ENCODE data around the gene DDX55. TPM values are rescaled to one million over a fixed set of nuclear protein-coding genes. Genes with fewer than 3 reads are reported as not detected.

DDX55 gene
- total and polyA plus RNA-seq, 2 of the 4 experiments (the other 2 are of a cell fraction), result 13.3 to 18.7 TPM

- no peaks in the 10 kb centered on the region for H3K9me1 ChIP-seq (ENCODE audit: insufficient read depth, low read length)
- H4K20me1 ChIP-seq (ENCODE audit: insufficient read depth, low read length), result no peaks in the 10 kb centered on the region
- no peak overlapping the region for H2BK20ac ChIP-seq (ENCODE audit: low read depth, low read length)
- no peak overlapping the region for H3K4me2 ChIP-seq (ENCODE audit: low read depth, low read length)
- no CpG with 5 or more reads among the region's 3 CpGs for WGBS, 2 experiments (ENCODE audit: extremely low coverage in 2 of 2, insufficient read length in 1 of 2)
- intact Hi-C loops (cut with micrococcal nuclease) (no loop called here), in situ Hi-C loops (cut with MboI; ENCODE audit: low sequenced_read_pairs) (no loop called here), dilution Hi-C loops (cut with HindIII; ENCODE audit: low sequenced_read_pairs, unreplicated experiment) (no loop called here)
- H3K14ac ChIP-seq (replicated peaks; ENCODE audit: low read depth, low read length), result no peak overlapping the region
- TF ChIP-seq CEBPB (IDR thresholded peaks at IDR 0.05; ENCODE audit: low read depth, low read length) (no peak), RFX5 (IDR thresholded peaks at IDR 0.05; ENCODE audit: low read depth, low read length) (no peak), SMC3 (IDR thresholded peaks at IDR 0.05; ENCODE audit: low read depth, low read length) (no peak), MAZ (IDR thresholded peaks at IDR 0.05; ENCODE audit: borderline replicate concordance, low read depth, low read length) (no peak), BHLHE40 (IDR thresholded peaks at IDR 0.05; ENCODE audit: low read depth, low read length) (no peak), RCOR1 (IDR thresholded peaks at IDR 0.05; ENCODE audit: insufficient replicate concordance, low read length) (no peak), USF2 (IDR thresholded peaks at IDR 0.05; ENCODE audit: low read depth, low read length) (no peak), MAFK (IDR thresholded peaks at IDR 0.05; ENCODE audit: low read depth, low read length) (no peak), CHD1 (IDR thresholded peaks at IDR 0.05; ENCODE audit: low read depth, low read length) (no peak), FOS (IDR thresholded peaks at IDR 0.05; ENCODE audit: low read depth, low read length) (no peak), POLR2A (IDR thresholded peaks at IDR 0.05; ENCODE audit: low read depth, low read length) (no peak), NFE2L2 (IDR thresholded peaks at IDR 0.05; ENCODE audit: low read depth, low read length) (no peak), MXI1 (IDR thresholded peaks at IDR 0.05; ENCODE audit: borderline replicate concordance, low read depth, low read length) (no peak), ELK1 (IDR thresholded peaks at IDR 0.05; ENCODE audit: borderline replicate concordance, low read depth, low read length) (no peak), RAD21 (IDR thresholded peaks at IDR 0.05; ENCODE audit: low read length) (no peak)
- TF ChIP-seq, protein P1, sequence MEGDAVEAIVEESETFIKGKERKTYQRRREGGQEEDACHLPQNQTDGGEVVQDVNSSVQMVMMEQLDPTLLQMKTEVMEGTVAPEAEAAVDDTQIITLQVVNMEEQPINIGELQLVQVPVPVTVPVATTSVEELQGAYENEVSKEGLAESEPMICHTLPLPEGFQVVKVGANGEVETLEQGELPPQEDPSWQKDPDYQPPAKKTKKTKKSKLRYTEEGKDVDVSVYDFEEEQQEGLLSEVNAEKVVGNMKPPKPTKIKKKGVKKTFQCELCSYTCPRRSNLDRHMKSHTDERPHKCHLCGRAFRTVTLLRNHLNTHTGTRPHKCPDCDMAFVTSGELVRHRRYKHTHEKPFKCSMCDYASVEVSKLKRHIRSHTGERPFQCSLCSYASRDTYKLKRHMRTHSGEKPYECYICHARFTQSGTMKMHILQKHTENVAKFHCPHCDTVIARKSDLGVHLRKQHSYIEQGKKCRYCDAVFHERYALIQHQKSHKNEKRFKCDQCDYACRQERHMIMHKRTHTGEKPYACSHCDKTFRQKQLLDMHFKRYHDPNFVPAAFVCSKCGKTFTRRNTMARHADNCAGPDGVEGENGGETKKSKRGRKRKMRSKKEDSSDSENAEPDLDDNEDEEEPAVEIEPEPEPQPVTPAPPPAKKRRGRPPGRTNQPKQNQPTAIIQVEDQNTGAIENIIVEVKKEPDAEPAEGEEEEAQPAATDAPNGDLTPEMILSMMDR (conservative IDR thresholded peaks at IDR 0.05; ENCODE audit: low read depth, low read length), result no peak
- H2AK5ac ChIP-seq (ENCODE audit: low read depth, low read length), result no peak overlapping the region
- peaks cover 7 to 9% of the 10 kb centered on the region in 2 experiments; a peak in 2 of 4 replicates for H3K79me1 ChIP-seq (ENCODE audit: low read depth in 1 of 2, low read length in 2 of 2)
- H4K8ac ChIP-seq (ENCODE audit: low read depth in 2 of 2, low read length in 2 of 2), result no peak overlapping the region
- ChIA-PET POLR2A (ENCODE audit: unreplicated experiment) (interaction anchor here (0.6 kb wide), 1 partner anchor 42 kb away, joined by 4 read pairs; no protein-coding TSS in a partner anchor), CTCF (no interaction called here)
- DNase-seq, result no peak
- no peak overlapping the region for H2BK15ac ChIP-seq (ENCODE audit: low read depth, low read length)
- H4K91ac ChIP-seq (ENCODE audit: insufficient read depth, low read depth, low read length), result no peak overlapping the region
- H3K27me3 ChIP-seq (ENCODE audit: control insufficient read depth, insufficient read depth, low read length), result no peaks in the 10 kb centered on the region
- no peak overlapping the region for H2AFZ ChIP-seq (replicated peaks; ENCODE audit: low read length, poor library complexity)
- no TSS peak for BruUV-seq (replicated peaks)
- no peak overlapping the region for H2BK5ac ChIP-seq (ENCODE audit: low read depth, low read length, poor library complexity, severe bottlenecking)
- no peaks in the 10 kb centered on the region for H3K4me1 ChIP-seq (ENCODE audit: control insufficient read depth, insufficient read depth, low read length)
- no peak overlapping the region for H3K27ac ChIP-seq (ENCODE audit: insufficient read depth, low read length)
- H3K9me3 ChIP-seq (ENCODE audit: control insufficient read depth, insufficient read depth, low read length), result no peaks in the 10 kb centered on the region
- no peak overlapping the region for H3K23ac ChIP-seq (ENCODE audit: low read depth, low read length)
- H3K4ac ChIP-seq (ENCODE audit: low read depth, low read length), result no peak overlapping the region
- no peak for ATAC-seq (ENCODE audit: low read depth)
- H3K9ac ChIP-seq (ENCODE audit: low read depth, low read length), result no peak overlapping the region
- H3K18ac ChIP-seq (ENCODE audit: low read depth, low read length), result no peak overlapping the region
- H3K36me3 ChIP-seq (ENCODE audit: control insufficient read depth, insufficient read depth, low read length), result peaks cover 39% of the 10 kb centered on the region
- no peak overlapping the region for H3K56ac ChIP-seq (ENCODE audit: extremely low read depth, insufficient read depth, low read length)
- H2AK9ac ChIP-seq (replicated peaks; ENCODE audit: low read depth, low read length, poor library complexity), result no peak overlapping the region
- H2BK120ac ChIP-seq (ENCODE audit: low read depth, low read length), result no peak overlapping the region
- H3K4me3 ChIP-seq (ENCODE audit: insufficient read depth, low read depth, low read length), result no peak overlapping the region
- no peak overlapping the region for H4K5ac ChIP-seq (ENCODE audit: low read depth, low read length)
These were observed 43.5 kb downstream of the DDX55 start for GRCh38 chr12:123645380-123645779.

Measured in IMR-90 (cell line).